Astrocyte (in vitro differentiated cells and primary cell): Measurements from ENCODE around the gene ARHGAP24.

Experiments used
- EZH2 ChIP-seq: IDR thresholded peaks from 2 replicates; pipeline ENCODE4 v1.6.1; 2012; ENCODE audit warnings: mild to moderate bottlenecking, low read length, inconsistent platforms; ENCODE audit not compliant: insufficient read depth
- TF ChIP-seq, protein P1 (sequence below): IDR thresholded peaks from 2 replicates; pipeline ENCODE4 v1.5.1; 2011; ENCODE audit warnings: low read depth, mild to moderate bottlenecking, inconsistent platforms, low read length, moderate library complexity; ENCODE audit not compliant: insufficient read depth

DNA sequence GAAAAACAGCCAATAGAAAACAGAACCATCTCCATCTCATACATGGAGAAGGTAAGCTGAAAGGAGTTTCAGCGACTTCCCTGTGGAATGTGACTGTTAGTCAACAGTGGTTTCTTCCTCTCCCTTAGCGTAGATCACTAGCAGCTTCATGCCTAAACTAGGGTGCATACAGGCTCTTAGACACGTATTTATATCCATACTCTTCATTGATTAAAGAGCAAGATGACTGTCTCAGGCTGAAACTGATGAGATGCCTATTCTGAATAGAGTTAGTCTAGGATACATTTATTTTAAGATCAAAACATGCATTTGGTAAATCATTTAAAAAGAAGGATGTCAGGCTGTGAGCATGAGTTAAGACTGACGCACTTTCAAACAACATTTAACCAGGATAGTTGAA, 423.3 kb downstream of the ARHGAP24 start:
- TF ChIP-seq, protein P1, sequence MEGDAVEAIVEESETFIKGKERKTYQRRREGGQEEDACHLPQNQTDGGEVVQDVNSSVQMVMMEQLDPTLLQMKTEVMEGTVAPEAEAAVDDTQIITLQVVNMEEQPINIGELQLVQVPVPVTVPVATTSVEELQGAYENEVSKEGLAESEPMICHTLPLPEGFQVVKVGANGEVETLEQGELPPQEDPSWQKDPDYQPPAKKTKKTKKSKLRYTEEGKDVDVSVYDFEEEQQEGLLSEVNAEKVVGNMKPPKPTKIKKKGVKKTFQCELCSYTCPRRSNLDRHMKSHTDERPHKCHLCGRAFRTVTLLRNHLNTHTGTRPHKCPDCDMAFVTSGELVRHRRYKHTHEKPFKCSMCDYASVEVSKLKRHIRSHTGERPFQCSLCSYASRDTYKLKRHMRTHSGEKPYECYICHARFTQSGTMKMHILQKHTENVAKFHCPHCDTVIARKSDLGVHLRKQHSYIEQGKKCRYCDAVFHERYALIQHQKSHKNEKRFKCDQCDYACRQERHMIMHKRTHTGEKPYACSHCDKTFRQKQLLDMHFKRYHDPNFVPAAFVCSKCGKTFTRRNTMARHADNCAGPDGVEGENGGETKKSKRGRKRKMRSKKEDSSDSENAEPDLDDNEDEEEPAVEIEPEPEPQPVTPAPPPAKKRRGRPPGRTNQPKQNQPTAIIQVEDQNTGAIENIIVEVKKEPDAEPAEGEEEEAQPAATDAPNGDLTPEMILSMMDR, result no peak
- no peak for TF ChIP-seq EZH2
